VCaP (cell line): ENCODE data around the gene PEX6.

Source experiments
- H3K27ac ChIP-seq: fragments of 450-650 bp; 2 replicates; pipeline ENCODE4 v1.5.1; 2017
- TF ChIP-seq, protein P1 (sequence below): fragments of 450-650 bp; conservative IDR thresholded peaks from 2 replicates; pipeline ENCODE4 v1.5.1; 2017; ENCODE audit warnings: mild to moderate bottlenecking, moderate library complexity

Gene PEX6, protein sequence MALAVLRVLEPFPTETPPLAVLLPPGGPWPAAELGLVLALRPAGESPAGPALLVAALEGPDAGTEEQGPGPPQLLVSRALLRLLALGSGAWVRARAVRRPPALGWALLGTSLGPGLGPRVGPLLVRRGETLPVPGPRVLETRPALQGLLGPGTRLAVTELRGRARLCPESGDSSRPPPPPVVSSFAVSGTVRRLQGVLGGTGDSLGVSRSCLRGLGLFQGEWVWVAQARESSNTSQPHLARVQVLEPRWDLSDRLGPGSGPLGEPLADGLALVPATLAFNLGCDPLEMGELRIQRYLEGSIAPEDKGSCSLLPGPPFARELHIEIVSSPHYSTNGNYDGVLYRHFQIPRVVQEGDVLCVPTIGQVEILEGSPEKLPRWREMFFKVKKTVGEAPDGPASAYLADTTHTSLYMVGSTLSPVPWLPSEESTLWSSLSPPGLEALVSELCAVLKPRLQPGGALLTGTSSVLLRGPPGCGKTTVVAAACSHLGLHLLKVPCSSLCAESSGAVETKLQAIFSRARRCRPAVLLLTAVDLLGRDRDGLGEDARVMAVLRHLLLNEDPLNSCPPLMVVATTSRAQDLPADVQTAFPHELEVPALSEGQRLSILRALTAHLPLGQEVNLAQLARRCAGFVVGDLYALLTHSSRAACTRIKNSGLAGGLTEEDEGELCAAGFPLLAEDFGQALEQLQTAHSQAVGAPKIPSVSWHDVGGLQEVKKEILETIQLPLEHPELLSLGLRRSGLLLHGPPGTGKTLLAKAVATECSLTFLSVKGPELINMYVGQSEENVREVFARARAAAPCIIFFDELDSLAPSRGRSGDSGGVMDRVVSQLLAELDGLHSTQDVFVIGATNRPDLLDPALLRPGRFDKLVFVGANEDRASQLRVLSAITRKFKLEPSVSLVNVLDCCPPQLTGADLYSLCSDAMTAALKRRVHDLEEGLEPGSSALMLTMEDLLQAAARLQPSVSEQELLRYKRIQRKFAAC

DNA sequence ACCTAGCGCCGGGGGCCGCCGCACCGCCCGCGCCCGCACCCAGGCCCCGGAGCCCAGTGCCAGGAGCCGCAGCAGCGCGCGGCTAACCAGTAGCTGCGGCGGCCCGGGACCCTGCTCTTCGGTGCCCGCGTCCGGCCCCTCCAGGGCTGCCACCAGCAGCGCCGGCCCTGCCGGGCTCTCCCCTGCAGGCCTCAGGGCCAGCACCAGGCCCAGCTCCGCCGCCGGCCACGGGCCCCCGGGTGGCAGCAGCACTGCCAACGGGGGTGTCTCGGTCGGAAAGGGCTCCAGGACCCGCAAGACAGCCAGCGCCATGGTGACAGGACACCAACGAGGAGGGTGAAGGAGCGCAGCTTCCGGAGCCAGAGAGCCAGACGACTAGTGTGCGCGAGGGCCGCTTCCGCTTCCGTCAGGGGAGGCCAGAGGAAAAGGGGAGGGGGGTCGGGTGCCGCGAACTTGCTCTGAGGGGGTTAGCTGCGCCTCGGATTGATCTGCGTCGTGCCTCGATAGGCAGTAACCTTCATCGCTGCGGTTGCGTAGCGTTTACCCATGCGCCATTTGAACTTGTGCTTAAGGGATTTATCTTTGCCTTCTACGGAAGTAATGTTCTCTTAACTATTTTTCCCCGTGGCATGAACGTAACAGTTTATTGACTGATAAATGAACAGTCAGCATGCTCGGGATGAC lies at the start of gene PEX6:
PEX6 (minus strand) TSS at position 343 of the 684 bp plus-strand sequence; CDS start at position 312, 31 bp downstream.
- H3K27ac ChIP-seq = peak within 1 kb of the TSS; percentile 89
- TF ChIP-seq, protein P1, sequence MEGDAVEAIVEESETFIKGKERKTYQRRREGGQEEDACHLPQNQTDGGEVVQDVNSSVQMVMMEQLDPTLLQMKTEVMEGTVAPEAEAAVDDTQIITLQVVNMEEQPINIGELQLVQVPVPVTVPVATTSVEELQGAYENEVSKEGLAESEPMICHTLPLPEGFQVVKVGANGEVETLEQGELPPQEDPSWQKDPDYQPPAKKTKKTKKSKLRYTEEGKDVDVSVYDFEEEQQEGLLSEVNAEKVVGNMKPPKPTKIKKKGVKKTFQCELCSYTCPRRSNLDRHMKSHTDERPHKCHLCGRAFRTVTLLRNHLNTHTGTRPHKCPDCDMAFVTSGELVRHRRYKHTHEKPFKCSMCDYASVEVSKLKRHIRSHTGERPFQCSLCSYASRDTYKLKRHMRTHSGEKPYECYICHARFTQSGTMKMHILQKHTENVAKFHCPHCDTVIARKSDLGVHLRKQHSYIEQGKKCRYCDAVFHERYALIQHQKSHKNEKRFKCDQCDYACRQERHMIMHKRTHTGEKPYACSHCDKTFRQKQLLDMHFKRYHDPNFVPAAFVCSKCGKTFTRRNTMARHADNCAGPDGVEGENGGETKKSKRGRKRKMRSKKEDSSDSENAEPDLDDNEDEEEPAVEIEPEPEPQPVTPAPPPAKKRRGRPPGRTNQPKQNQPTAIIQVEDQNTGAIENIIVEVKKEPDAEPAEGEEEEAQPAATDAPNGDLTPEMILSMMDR = no peak

DNA sequence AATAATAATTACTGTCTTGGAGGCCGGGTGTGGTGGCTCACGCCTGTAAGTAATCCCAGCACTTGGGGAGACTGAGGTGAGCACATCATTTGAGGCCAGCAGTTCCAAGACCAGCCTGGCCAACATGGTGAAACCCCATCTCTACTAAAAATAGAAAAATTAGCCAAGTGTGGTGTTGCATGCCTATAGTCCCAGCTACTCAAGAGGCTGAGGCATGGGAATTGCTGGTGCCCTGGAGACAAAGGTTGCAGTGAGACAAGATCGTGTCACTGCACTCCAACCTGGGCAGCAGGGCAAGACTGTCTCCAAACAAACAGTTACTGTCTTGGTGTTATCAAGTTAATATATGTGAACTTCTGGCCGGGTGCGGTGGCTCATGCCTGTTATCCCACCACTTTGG lies 47.4 kb upstream of the PEX6 start:
- H3K27ac ChIP-seq = no peak overlapping the region
- TF ChIP-seq, protein P1 = no peak

DNA sequence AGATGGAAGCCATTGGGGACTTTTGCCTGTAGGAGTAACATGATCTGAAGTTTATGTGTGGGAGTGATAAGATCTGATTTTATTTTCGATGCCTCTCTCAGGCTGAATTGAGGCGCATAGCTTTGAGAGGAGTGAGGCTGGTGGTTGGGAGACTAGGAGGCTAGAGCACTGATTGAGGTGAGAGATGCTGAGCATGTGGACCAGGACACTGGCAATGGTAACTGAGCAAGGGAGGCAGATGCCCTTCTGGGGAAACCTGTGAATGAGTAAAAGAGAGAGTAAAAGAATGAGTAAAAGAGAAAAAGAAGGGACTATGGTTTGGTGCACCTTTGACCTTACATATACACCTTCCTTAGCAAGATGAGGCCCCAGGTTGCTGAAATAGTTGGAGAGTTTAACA lies 45.5 kb upstream of the PEX6 start:
- TF ChIP-seq, protein P1 = no peak
- no peak overlapping the region for H3K27ac ChIP-seq

DNA sequence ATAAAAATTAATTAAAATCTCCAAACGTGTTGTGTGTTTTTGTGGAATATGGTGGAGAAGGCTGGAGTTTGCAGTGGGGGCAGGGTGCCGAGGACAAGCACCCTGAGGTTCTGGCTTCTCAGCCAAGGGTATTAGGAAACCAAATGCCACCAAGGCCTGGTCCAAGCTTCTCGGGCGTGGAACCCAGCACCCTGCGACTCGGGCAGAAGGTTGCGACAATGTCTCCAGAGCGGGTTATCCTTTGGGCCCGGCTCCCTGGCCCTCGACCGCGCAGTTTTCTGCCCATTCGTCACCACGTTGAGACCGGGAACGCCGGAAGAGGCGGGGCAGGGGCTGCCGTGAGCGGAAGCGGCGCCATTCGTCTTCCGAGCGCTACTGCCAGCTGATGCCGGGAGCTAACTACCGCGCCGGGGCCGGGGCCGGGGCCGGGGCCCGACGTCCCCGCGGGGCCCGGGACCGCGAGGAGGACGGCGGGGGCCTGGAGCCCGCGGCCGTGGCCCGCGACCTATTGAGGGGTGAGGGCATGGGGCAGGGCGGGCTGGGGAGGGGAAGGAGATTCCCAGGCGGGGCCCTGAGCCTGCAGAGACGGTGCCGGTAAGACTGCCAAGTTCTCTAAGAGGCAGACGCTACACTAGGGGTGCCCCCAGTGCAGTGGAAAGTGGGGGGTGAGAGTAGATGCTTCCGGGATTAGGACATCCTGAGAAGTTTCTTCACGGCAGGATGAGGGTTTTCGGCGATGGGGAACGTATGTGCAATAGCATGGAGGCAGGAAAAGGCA lies 42.5 kb upstream of the PEX6 start, which contains the start of gene RRP36:
RRP36 (plus strand) TSS at position 354 of the 778 bp plus-strand sequence; CDS start at position 386, 32 bp downstream.
- peak within 1 kb of the TSS; percentile 84 for H3K27ac ChIP-seq
- TF ChIP-seq, protein P1 = no peak

DNA sequence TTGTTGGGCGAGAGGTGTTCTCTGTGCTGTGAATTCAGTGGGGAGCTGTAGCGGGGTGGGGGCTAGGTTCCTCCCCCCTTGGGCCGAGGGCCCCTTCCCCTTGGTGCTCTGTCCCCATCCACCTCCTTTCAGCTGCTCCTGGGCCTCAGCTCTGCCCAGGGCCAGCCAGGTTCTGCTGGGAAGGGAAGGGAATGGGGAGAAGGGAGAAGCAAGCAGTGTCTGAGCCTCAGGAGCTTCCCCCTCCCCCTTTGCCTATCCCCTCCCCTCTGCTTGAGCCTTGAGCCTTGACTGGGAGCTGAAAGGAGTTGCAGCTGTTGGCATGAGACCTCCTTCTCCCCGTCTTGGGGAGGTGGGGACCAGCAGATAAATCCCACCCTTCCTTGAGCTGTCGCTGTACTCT lies 41.9 kb upstream of the PEX6 start:
- TF ChIP-seq, protein P1 = no peak
- peak overlapping the region; percentile 84 for H3K27ac ChIP-seq

- TF ChIP-seq, protein P1 = no peak
- H3K27ac ChIP-seq = 0 out of 2 replicates have a peak overlapping the region, but pooled peaks have one; percentile 84
These were observed 41.2 kb upstream of the PEX6 start for GRCh38 chr6:43020052-43020705.
